ENCODE results near the gene LDAH.

Gene LDAH

DNA sequence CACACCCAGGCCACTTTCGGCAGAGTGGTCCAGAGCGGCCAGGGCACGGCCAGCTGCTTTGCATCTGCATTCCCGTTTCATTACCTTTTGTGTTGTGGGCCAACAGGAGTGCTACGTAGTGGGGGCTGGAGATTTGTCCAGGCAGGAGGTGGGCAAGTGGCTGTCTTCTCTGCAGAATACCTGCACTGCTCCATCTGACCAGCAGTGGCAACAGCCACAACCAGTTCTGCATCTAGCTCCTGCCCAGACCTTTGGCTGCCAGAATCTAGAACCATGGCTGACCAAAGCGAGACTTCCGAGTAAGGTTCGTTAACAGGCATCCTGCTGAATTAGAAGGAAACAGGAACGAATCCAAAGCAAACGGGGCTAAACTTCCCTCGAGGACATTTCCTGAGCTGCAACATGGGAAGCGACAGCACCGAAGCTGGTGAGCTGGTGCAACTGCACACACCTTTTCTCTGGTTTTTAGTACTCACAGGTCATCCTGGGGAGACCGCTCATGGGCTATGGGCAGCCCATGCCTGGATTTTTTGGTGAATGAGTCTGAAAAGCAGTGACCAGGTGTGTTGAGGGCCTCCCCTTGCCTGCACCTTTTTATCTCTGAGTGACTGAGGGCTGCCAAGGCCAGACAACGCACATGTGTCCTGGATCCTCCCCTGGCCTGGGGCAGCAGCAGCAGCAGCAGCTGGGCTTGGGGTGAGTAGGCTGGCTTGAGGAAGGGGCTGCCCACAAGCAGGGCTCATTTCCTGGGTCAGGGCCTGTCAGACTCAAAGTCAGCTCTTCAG, 145.4 kb downstream of the LDAH start:
- no peak for DNase-seq (ENCODE audit: low read depth in 2 of 2)
- H3K4me3 ChIP-seq (replicated peaks in 1 of 2; ENCODE audit: low read depth in 2 of 2, low read length in 2 of 2), result no peak overlapping the region
- TF ChIP-seq, protein P1, sequence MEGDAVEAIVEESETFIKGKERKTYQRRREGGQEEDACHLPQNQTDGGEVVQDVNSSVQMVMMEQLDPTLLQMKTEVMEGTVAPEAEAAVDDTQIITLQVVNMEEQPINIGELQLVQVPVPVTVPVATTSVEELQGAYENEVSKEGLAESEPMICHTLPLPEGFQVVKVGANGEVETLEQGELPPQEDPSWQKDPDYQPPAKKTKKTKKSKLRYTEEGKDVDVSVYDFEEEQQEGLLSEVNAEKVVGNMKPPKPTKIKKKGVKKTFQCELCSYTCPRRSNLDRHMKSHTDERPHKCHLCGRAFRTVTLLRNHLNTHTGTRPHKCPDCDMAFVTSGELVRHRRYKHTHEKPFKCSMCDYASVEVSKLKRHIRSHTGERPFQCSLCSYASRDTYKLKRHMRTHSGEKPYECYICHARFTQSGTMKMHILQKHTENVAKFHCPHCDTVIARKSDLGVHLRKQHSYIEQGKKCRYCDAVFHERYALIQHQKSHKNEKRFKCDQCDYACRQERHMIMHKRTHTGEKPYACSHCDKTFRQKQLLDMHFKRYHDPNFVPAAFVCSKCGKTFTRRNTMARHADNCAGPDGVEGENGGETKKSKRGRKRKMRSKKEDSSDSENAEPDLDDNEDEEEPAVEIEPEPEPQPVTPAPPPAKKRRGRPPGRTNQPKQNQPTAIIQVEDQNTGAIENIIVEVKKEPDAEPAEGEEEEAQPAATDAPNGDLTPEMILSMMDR (IDR thresholded peaks at IDR 0.05; ENCODE audit: low read depth, low read length), result no peak

GRCh38 chr2:20676353-20677215, 146.3 kb downstream of the LDAH start:
- no peak overlapping the region for H3K4me3 ChIP-seq (replicated peaks in 1 of 2; ENCODE audit: low read depth in 2 of 2, low read length in 2 of 2)
- TF ChIP-seq, protein P1 (IDR thresholded peaks at IDR 0.05; ENCODE audit: low read depth, low read length), result peak; percentile 10

DNA sequence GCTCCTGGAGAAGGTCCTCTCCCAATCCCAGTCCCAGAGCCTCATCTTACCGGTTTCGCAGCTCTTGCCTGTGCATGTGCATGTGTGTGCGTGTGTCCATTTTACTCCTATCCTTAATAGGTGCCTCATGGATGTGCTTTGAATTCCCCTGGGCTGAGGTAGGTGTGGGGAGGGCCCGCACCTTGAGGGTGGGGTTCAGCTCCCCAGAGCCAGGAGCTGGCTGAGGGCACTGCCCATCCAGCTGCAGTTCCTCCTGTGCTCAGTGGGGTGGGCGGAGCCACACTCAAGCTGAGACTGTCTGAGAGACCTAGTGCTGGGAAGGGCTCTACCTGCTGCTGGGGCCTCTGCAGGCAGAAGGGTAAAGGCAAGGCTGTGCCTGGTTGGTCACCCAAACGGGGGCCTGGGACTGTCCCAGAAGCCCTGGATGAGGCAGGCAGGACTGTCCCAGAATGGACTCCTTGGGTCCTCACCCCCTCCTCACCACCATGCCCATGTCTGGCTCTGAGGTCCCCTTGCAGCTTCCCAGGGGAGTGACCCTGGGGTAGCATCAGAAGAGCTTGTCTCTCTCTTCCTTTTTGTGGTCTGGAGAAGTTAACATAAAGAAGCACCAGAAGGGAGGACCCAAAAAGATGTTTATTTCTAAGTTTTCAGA, 147.1 kb downstream of the LDAH start:
- TF ChIP-seq, protein P1 (IDR thresholded peaks at IDR 0.05; ENCODE audit: low read depth, low read length), result no peak
- DNase-seq (ENCODE audit: low read depth in 2 of 2), result no peak
- H3K4me3 ChIP-seq (replicated peaks in 1 of 2; ENCODE audit: low read depth in 2 of 2, low read length in 2 of 2), result no peak overlapping the region

More at GRCh38 chr2:20676353-20677215, 146.3 kb downstream of the LDAH start:
- peak in 1 of 2 donors; percentile 35 for DNase-seq (ENCODE audit: low read depth in 2 of 2)

GRCh38 chr2:20674974-20675679, 147.8 kb downstream of the LDAH start:
- no peak overlapping the region for H3K4me3 ChIP-seq (replicated peaks in 1 of 2; ENCODE audit: low read depth in 2 of 2, low read length in 2 of 2)
- TF ChIP-seq, protein P1 (IDR thresholded peaks at IDR 0.05; ENCODE audit: low read depth, low read length), result no peak
- peak; percentile 84 to 89 for DNase-seq (ENCODE audit: low read depth in 2 of 2)

GRCh38 chr2:20674309-20674965, 148.5 kb downstream of the LDAH start:
- TF ChIP-seq, protein P1 (IDR thresholded peaks at IDR 0.05; ENCODE audit: low read depth, low read length), result no peak
- H3K4me3 ChIP-seq (replicated peaks in 1 of 2; ENCODE audit: low read depth in 2 of 2, low read length in 2 of 2), result no peak overlapping the region
- DNase-seq (ENCODE audit: low read depth in 2 of 2), result no peak

All from cardiac fibroblast (primary cell).